ENCODE data around the gene AWAT1. TPM values are rescaled to one million over a fixed set of nuclear protein-coding genes. Genes with fewer than 3 reads are reported as not detected.

Gene AWAT1
- total RNA-seq, 1 experiment from 2014 or later, result not detected

GRCh38 chrX:70196961-70197720 lies 37.3 kb upstream of the AWAT1 start:
- H4K20me1 ChIP-seq (ENCODE audit: control insufficient read depth, insufficient read depth, insufficient read length), result no peaks in the 10 kb centered on the region
- no peak overlapping the region for H2BK120ac ChIP-seq (ENCODE audit: low read depth, low read length, poor library complexity, severe bottlenecking)
- no peak overlapping the region for H2BK15ac ChIP-seq (ENCODE audit: low read depth, low read length)
- H3K4me3 Mint-ChIP-seq, result no peak overlapping the region
- no peak overlapping the region for H3K9ac ChIP-seq (ENCODE audit: extremely low read depth, insufficient read length, low read length)
- no peak overlapping the region for H3K27ac Mint-ChIP-seq
- H3T11ph ChIP-seq (ENCODE audit: low read length), result no peak overlapping the region
- H4K8ac ChIP-seq (replicated peaks; ENCODE audit: insufficient read length, low read depth, low read length), result no peak overlapping the region
- no peak overlapping the region for H2AFZ ChIP-seq (ENCODE audit: low read length)
- H3K56ac ChIP-seq (ENCODE audit: insufficient read length, low read depth, low read length), result no peak overlapping the region
- no CpG with 5 or more reads among the region's 12 CpGs for WGBS (ENCODE audit: extremely low coverage, insufficient read length, low lambda C conversion rate)
- H2BK20ac ChIP-seq (ENCODE audit: low read depth, low read length, poor library complexity, severe bottlenecking), result no peak overlapping the region
- peak; percentile 71 for TF ChIP-seq CTCF (conservative IDR thresholded peaks at IDR 0.05)
- H2AK5ac ChIP-seq (ENCODE audit: insufficient read length, low read length), result no peak overlapping the region
- no peak overlapping the region for H4K91ac ChIP-seq (ENCODE audit: insufficient read length, low read depth, low read length)
- H3K4me1 Mint-ChIP-seq, result peaks cover 0 to 2% of the 10 kb centered on the region in 2 experiments; a peak in 2 of 4 replicates
- H3K23ac ChIP-seq (ENCODE audit: insufficient read length, low read depth, low read length), result no peak overlapping the region
- H3K23me2 ChIP-seq (ENCODE audit: insufficient read length, low read depth, low read length, poor library complexity, severe bottlenecking), result no peaks in the 10 kb centered on the region
- no peak overlapping the region for H3K14ac ChIP-seq (ENCODE audit: insufficient read depth, low read length)
- no peaks in the 10 kb centered on the region for H3K79me2 ChIP-seq (ENCODE audit: insufficient read depth, low read length)
- peaks cover 64 to 79% of the 10 kb centered on the region in 2 experiments for H3K9me3 Mint-ChIP-seq
- no peak overlapping the region for H2BK12ac ChIP-seq (ENCODE audit: insufficient read length, low read depth, low read length)
- H3K4me1 ChIP-seq (ENCODE audit: insufficient read depth, low read length), result no peaks in the 10 kb centered on the region
- H3K4ac ChIP-seq (ENCODE audit: low read depth, low read length), result no peak overlapping the region
- H3K27ac ChIP-seq (ENCODE audit: insufficient read length, low read depth, low read length), result no peak overlapping the region
- no peak overlapping the region for H3K18ac ChIP-seq (ENCODE audit: insufficient read length, low read depth, low read length)
- no peaks in the 10 kb centered on the region for H3K27me3 ChIP-seq (ENCODE audit: insufficient read depth, low read length)
- no peak overlapping the region for H3K4me2 ChIP-seq (ENCODE audit: insufficient read depth, insufficient read length, low read length)
- DNase-seq, result peak; percentile 51
- no peak overlapping the region for H4K5ac ChIP-seq (ENCODE audit: insufficient read length, low read depth, low read length)
- peaks cover 34% of the 10 kb centered on the region for H3K9me3 ChIP-seq (ENCODE audit: control insufficient read depth, low read depth, low read length)
- H2BK5ac ChIP-seq (ENCODE audit: insufficient read length, low read length), result no peak overlapping the region
- peaks cover 3% of the 10 kb centered on the region; the same call in 1 of the 2 replicates for H3K27me3 Mint-ChIP-seq (ENCODE audit: low read depth)
- peaks cover 0 to 2% (median 0%) of the 10 kb centered on the region in 3 experiments; a peak in 1 of 7 replicates for H3K36me3 Mint-ChIP-seq (ENCODE audit: insufficient read depth in 1 of 3, low read depth in 3 of 3)
- no peaks in the 10 kb centered on the region for H3K79me1 ChIP-seq (ENCODE audit: insufficient read depth, low read depth, low read length, poor library complexity, severe bottlenecking)
